Stimulated activated naive CD8-positive, alpha-beta T cell treated with anti-CD3 and anti-CD28 coated beads, Interleukin-15, Interleukin-2, amounts not matched to agents 100 ng/mL and 50 ng/mL, for 24 hours (primary cell): ENCODE data around the gene PIGH.

Source experiments
- H3K27ac Mint-ChIP-seq: one replicate; pipeline ENCODE4 v1.8.0; 2021; ENCODE audit warnings: mild to moderate bottlenecking, mixed read lengths
- H3K27me3 Mint-ChIP-seq: one replicate; pipeline ENCODE4 v1.8.0; 2021; ENCODE audit warnings: mixed read lengths
- H3K36me3 Mint-ChIP-seq: one replicate; pipeline ENCODE4 v1.8.0; 2021; ENCODE audit warnings: low read depth, mixed read lengths
- H3K4me1 Mint-ChIP-seq: one replicate; pipeline ENCODE4 v1.8.0; 2021; ENCODE audit warnings: low read depth, mixed read lengths
- H3K4me3 Mint-ChIP-seq: one replicate; pipeline ENCODE4 v1.8.0; 2021; ENCODE audit warnings: mild to moderate bottlenecking, mixed read lengths
- H3K9me3 Mint-ChIP-seq: one replicate; pipeline ENCODE4 v1.8.0; 2021; ENCODE audit warnings: mixed read lengths

PIGH gene

DNA sequence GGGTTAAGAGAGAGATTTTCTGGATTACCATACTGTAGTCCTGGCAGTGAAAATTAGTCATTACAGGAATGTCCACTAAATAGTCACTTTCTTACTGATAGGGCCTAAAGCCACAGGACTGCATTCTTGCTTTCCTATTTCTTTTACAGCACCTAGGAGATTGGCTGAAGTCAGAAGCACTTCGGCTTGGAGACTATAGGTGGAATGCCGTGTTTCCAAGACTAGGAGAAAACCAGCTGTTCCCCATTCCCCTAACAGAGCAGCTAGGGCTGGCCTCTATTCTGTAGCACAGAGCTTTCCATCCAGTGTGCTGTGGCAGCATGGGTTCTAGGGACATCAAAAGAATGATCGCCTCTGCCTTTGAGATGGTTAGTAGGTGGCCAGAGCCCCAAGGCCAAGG, 15.1 kb downstream of the PIGH start:
- H3K4me1 Mint-ChIP-seq = no peaks in the 10 kb centered on the region
- no peak overlapping the region for H3K4me3 Mint-ChIP-seq
- H3K9me3 Mint-ChIP-seq = no peaks in the 10 kb centered on the region
- no peak overlapping the region for H3K27ac Mint-ChIP-seq
- peaks cover 10% of the 10 kb centered on the region for H3K36me3 Mint-ChIP-seq
- H3K27me3 Mint-ChIP-seq = no peaks in the 10 kb centered on the region

DNA sequence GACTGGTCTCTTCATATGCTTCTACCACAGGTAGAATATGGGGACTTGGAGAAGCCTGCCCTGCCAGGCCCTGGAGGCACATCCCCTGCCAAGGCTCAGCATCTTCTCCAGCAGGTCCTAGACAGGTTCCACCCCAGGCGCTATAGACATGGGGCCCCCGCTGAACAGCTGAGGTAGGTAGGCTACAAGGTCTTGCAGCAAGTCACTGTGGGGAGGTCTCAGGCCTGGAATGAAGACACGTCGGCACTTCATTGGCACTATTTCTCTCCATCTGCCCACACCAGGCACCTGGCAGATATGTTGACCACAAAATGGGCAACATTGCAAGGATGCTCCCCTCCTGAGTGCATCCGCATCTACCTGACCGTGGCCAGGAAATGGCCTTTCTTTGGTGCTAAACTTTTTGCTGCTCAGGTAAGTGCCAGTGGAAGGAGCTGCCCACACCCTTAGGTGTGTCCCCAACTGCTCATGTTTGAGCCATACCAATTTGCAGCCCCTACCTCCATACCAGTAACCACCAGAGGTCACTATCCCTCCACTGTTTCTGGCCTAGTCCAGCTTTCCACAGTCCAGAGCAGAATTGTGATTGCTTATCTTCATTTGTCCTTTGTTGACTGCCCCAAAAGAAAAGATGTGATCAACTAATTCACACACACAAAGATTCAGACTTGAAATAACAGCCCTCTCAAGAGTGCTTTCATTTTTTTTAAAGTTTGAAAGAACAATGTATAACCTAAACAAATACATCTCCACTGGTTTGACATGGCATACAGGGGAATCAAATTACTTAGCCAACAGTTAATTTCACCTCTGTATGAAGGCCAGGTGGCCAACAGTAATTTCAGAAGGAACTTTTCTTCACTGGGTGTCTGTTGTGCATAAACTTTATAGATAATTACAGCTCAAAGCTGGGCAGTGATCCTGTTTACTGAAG, 16.1 kb downstream of the PIGH start:
- Mint-ChIP-seq H3K27ac (no peak overlapping the region), H3K4me3 (no peak overlapping the region), H3K36me3 (peaks cover 8% of the 10 kb centered on the region), H3K27me3 (no peaks in the 10 kb centered on the region), H3K9me3 (no peaks in the 10 kb centered on the region), H3K4me1 (no peaks in the 10 kb centered on the region)

DNA sequence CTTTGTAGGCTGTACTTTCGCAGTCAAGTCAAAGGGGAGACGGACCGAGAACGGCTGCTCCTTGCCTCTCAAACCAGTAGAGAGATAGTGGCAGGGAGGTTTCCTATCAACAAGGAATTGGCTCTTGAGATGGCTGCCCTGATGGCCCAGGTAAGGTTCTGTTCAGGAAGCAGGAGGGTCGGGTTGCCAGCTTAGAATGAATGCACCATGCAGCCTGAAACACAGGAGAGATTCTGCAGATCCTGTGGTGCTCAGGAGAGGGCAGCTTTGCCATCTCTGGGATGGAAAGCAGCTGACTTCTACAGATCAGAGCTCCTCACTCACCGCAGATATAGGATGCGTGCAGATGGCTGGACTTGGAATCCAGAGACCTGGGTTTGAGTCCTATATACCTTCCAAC, 18.0 kb downstream of the PIGH start:
- H3K4me3 Mint-ChIP-seq = no peak overlapping the region
- no peak overlapping the region for H3K27ac Mint-ChIP-seq
- no peaks in the 10 kb centered on the region for H3K9me3 Mint-ChIP-seq
- no peaks in the 10 kb centered on the region for H3K27me3 Mint-ChIP-seq
- H3K36me3 Mint-ChIP-seq = no peaks in the 10 kb centered on the region
- no peaks in the 10 kb centered on the region for H3K4me1 Mint-ChIP-seq

DNA sequence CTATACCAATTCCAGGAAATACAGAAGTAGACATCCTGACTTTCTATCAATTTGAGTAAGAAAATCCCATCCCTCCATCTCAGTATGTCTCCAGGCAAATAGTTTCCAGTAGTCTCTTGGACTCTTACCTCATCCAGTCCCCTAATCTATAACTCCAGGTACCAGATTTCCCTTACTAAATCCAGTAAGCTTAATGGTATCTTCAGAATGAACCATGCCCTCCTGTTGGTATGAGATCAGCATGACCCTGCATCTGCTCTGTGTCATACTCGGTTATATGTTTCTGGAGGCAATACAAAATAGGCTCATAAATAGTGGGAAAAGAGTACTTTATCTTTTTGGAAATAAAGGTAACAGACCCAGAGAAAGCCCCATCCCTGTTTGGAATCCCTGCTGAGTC, 18.4 kb downstream of the PIGH start:
- H3K36me3 Mint-ChIP-seq = no peaks in the 10 kb centered on the region
- no peaks in the 10 kb centered on the region for H3K4me1 Mint-ChIP-seq
- no peak overlapping the region for H3K27ac Mint-ChIP-seq
- H3K9me3 Mint-ChIP-seq = no peaks in the 10 kb centered on the region
- no peaks in the 10 kb centered on the region for H3K27me3 Mint-ChIP-seq
- no peak overlapping the region for H3K4me3 Mint-ChIP-seq

DNA sequence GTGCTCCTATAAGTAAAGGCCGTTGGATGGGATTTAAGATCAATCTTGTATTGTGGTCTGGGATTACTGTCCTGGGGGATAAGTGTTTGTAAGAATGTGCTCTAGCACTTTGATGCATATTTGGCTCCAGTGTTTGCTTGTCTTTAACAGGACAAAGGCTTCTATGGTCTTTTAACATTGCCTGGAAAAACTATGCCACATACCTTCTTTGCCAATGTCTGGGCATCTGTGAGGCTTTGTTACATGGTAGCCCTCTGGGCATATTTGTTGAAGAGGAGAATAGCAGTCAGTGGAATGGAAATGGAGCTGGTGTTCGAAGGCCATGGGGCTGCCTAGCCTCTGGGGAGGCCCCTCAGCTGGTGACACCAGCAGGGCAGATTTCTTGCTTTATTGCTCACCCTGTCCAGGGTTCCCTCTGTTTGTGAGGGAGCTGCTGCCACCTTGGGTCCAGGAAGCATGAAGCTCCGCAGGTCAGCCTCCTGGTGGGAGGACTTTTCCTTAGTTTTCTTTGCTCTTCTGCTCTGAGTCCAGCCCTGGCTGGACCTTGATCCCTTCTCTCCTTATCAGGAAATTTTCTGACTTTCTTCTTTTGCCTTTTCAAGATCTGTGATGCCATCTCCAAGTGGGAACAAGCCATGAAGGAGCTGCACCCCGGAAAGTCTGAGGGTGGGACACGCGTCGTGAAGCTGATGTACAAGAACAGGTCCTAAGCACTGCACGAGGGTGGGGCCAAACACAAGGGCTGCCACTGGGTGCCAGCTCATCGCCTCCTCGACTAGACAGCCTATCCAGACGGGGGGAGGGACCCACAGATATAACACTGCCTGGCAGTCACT, 19.5 kb downstream of the PIGH start:
- Mint-ChIP-seq H3K9me3 (no peaks in the 10 kb centered on the region), H3K4me1 (no peaks in the 10 kb centered on the region), H3K27me3 (no peaks in the 10 kb centered on the region), H3K36me3 (no peaks in the 10 kb centered on the region), H3K4me3 (no peak overlapping the region), H3K27ac (no peak overlapping the region)

DNA sequence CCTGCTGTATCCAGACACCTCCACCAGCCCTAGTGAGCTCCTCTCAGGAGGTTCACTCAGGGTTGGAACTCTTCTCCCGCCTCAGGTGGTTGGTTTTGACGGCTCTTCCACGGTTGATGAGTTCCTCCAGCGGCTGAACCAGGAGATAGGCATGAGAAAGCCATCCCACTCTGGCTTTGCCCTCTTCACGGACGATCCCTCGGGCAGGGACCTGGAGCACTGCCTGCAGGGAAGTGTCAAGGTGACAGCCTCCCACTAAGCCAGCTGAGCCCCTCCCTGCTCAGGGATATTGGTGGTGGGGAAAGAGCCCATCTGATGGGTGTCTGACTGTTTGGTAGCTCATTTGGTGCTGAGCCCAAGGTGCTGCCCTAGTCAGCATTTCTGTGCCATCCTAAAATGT, 20.4 kb downstream of the PIGH start:
- H3K27ac Mint-ChIP-seq = no peak overlapping the region
- no peaks in the 10 kb centered on the region for H3K9me3 Mint-ChIP-seq
- H3K36me3 Mint-ChIP-seq = no peaks in the 10 kb centered on the region

DNA sequence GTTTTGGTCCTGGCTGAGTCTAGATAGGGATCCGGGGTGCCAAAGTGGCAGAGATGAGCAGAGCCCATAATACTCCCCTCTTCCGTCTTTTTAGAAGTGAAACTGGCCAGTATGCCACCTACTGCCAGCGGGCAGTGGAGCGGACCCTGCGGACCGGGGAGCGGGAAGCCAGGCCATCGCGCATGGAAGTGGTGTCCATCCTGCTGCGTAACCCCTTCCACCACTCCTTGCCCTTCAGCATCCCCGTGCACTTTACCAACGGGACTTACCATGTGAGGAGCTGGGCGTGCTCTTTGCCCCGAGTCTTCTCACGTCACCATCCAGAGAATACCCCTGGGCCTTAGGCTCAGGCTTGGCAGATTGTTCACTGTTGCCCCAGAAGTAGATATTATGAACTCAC, 21.0 kb downstream of the PIGH start:
- Mint-ChIP-seq H3K27ac (no peak overlapping the region), H3K27me3 (no peaks in the 10 kb centered on the region), H3K4me1 (no peaks in the 10 kb centered on the region), H3K36me3 (no peaks in the 10 kb centered on the region), H3K9me3 (no peaks in the 10 kb centered on the region), H3K4me3 (no peak overlapping the region)

More for the DNA sequence above, 20.4 kb downstream of the PIGH start:
- Mint-ChIP-seq H3K27me3 (no peaks in the 10 kb centered on the region), H3K4me1 (no peaks in the 10 kb centered on the region), H3K4me3 (no peak overlapping the region)

DNA sequence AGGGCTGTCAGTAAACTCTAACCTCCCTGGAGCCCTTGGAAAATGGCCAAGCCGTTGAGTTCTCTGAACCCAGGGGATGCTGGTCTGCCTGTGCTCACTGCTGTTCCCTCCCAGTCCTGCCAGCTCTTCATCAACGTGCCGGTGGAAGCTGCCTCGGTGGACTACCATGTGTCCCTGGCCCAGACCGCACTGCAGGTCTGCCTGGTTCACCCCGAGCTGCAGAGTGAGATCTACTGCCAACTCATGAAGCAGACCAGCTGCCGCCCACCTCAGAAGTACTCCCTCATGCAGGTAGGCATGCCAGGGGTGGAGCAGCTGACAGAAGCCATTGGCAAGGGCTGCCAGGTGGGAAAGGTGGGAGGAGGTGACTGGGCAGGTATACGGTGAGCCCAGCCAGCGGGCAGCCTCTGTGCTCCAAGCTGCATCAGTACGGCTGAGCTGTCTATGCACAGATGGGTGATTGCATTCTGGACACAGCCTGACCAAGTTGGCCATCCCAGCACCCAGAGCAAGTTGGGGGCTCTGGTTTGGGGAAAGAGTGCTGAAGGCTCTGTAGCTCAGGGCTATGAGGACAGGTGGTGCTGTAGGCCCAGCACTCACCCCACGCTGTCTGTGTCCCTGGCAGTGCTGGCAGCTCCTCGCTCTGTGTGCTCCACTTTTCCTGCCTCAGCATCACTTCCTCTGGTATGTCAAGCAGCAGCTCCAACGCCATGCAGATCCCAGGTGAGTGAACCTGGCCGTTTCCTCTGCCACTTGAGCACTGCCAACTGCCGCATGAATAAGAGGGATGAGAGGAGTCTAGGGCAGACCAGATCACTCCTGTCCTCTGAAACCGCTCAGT, 21.9 kb downstream of the PIGH start:
- no peaks in the 10 kb centered on the region for H3K36me3 Mint-ChIP-seq
- H3K27me3 Mint-ChIP-seq = no peaks in the 10 kb centered on the region
- no peaks in the 10 kb centered on the region for H3K9me3 Mint-ChIP-seq
- no peak overlapping the region for H3K27ac Mint-ChIP-seq
- H3K4me1 Mint-ChIP-seq = no peaks in the 10 kb centered on the region
- no peak overlapping the region for H3K4me3 Mint-ChIP-seq

DNA sequence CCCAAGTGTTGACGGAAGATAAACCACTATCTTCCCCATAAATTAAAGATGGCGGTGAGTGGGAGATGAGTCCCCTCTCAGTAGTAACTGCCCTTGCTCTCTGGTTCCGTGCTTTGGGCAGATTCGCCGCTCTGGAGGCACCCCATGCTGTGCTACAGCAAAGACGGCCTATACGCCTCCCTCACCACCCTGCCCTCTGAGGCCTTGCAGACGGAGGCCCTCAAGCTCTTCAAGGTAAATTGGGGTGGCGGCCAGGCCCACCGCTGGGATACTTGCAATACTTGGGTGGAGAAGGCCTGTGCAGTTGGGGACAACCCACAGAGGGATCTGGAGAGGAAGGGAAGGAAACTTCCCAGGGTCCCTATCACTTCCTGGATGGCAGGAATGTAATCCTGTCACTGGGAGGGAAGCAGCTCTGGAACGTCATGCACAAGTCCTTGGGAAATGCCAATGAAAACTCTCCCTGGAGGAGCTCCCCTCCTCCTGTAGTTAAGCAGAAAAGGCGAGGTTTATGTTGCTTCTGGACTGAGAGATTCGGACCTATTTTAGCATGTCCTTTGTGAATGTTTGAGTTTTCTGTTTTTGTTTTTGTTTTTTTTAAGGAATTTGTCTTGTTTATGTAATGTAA, 22.8 kb downstream of the PIGH start:
- no peak overlapping the region for H3K27ac Mint-ChIP-seq
- no peak overlapping the region for H3K4me3 Mint-ChIP-seq
- no peaks in the 10 kb centered on the region for H3K4me1 Mint-ChIP-seq
- no peaks in the 10 kb centered on the region for H3K36me3 Mint-ChIP-seq
- H3K27me3 Mint-ChIP-seq = no peaks in the 10 kb centered on the region
- no peaks in the 10 kb centered on the region for H3K9me3 Mint-ChIP-seq

DNA sequence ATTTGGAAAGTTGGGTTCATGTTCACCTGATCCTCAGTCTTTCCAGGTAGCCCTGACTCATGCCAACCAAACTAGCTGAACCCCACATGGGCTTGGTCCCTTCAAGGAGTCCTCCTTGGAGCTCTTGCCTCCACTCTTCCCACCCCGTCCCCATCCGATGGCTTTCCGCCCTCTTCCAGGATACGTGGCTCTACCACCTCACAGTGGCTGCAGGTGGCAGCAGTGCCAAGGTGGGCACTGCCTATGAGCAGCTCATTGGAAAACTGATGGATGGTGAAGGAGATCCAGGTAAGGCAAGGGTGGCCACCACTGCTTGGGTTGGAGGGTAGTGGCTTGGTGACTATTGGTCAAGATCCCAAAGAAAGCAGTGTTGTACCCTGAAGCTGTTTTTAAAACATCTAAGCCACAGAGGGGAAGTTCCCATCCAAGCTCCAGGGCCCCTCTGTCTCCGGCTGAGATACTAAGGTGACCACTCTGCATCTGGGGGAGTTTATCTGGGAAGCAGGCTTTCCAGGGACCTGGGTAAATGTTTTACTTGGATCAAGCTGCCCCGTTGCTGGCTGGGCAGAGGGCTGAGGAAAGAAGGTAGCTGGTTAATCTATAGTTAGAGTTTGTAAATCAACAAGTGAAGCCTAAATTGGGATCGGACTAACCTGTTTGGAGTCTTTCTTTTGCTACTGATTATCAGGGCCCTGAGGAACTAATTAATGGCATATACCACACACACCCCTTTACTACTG, 23.7 kb downstream of the PIGH start:
- H3K36me3 Mint-ChIP-seq = no peaks in the 10 kb centered on the region
- no peaks in the 10 kb centered on the region for H3K27me3 Mint-ChIP-seq
- H3K27ac Mint-ChIP-seq = no peak overlapping the region
- no peaks in the 10 kb centered on the region for H3K9me3 Mint-ChIP-seq
- no peak overlapping the region for H3K4me3 Mint-ChIP-seq
- H3K4me1 Mint-ChIP-seq = no peaks in the 10 kb centered on the region

DNA sequence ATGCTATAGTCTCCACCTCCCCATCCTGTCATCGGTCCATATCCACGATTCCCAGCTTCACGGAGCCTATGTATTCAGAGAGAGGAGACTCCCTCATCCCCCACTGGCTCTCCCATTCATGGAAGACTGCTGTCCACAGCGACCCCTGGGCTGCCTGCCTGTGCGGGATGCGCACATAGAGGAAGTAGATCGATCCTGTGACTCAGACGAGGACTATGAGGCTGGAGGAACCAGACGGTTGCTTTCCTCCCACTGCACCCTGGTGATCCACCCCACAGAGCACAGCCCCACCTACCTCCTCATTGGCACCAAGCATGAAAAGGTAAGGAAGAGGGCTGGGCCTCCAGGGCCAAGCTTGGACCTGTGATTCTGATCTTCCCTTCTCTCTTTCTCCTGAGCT, 24.4 kb downstream of the PIGH start:
- H3K36me3 Mint-ChIP-seq = no peaks in the 10 kb centered on the region
- H3K4me1 Mint-ChIP-seq = no peaks in the 10 kb centered on the region
- H3K27me3 Mint-ChIP-seq = peaks cover under 1% of the 10 kb centered on the region
- no peak overlapping the region for H3K27ac Mint-ChIP-seq
- H3K9me3 Mint-ChIP-seq = no peaks in the 10 kb centered on the region
- H3K4me3 Mint-ChIP-seq = no peak overlapping the region

DNA sequence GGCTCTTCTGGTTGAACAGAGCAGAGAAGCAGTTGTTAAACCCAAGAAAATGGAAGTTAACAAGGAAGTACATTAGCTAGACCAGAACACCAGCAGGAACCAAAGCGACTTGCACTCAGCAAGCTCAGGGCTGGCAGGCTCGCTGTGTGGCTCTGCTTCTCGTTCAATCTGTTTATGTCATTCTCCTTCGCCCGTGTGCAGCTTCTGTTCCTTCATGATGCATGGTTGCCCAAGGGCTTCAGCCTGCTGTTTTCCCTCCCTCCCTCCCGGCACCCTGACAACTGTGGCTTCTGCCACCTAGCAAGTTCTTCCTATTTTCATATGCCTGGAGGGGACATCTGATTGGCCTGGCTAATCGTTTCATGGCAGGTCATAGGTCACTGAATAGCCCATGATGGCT, 25.3 kb downstream of the PIGH start:
- no peaks in the 10 kb centered on the region for H3K9me3 Mint-ChIP-seq
- H3K27ac Mint-ChIP-seq = no peak overlapping the region
- H3K4me1 Mint-ChIP-seq = no peaks in the 10 kb centered on the region
- peaks cover 3% of the 10 kb centered on the region for H3K27me3 Mint-ChIP-seq
- no peaks in the 10 kb centered on the region for H3K36me3 Mint-ChIP-seq
- H3K4me3 Mint-ChIP-seq = no peak overlapping the region

DNA sequence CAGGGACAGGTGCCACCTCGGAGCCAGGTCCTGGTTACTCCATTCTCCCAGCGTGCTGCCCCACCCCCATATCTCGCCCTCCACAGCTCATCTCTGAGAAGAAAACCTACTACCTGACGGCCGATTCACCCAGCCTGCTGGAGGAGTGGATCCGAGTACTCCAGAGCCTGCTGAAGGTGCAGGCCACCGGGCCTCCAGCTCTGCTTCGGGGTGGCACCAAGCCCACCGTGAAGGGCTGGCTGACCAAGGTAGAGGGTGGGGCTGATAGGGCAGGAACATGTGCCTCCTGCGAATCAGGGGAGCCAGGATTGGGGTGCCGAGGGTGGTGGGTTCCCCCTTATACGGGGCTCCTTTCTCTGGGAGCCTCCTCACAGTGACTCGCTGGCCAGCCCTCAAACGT, 25.9 kb downstream of the PIGH start:
- no peaks in the 10 kb centered on the region for H3K4me1 Mint-ChIP-seq
- H3K9me3 Mint-ChIP-seq = no peaks in the 10 kb centered on the region
- peaks cover 3% of the 10 kb centered on the region for H3K27me3 Mint-ChIP-seq
- H3K36me3 Mint-ChIP-seq = no peaks in the 10 kb centered on the region
- no peak overlapping the region for H3K27ac Mint-ChIP-seq
- H3K4me3 Mint-ChIP-seq = no peak overlapping the region
